Body of pancreas (tissue), 4 donors: ENCODE measurements around the gene ARF4.

ENCODE experiments used
- POLR2A ChIP-seq, 3 donors: fragments of 450-650 bp; IDR thresholded peaks; one replicate each; pipeline ENCODE4 v1.6.1; 2016; ENCODE audit warnings: antibody characterized with exemption in 3 of 3, mild to moderate bottlenecking in 2 of 3
- TF ChIP-seq, protein P1 (sequence below), 7 experiments: fragments of 450-650 bp in 4 of 7; fragments of 200-600 bp in 3 of 7; sonication (generic) in 3 of 7; IDR thresholded peaks; one replicate each; pipeline ENCODE4 v1.5.1; 2016 to 2019; ENCODE audit warnings: antibody characterized with exemption in 7 of 7

DNA sequence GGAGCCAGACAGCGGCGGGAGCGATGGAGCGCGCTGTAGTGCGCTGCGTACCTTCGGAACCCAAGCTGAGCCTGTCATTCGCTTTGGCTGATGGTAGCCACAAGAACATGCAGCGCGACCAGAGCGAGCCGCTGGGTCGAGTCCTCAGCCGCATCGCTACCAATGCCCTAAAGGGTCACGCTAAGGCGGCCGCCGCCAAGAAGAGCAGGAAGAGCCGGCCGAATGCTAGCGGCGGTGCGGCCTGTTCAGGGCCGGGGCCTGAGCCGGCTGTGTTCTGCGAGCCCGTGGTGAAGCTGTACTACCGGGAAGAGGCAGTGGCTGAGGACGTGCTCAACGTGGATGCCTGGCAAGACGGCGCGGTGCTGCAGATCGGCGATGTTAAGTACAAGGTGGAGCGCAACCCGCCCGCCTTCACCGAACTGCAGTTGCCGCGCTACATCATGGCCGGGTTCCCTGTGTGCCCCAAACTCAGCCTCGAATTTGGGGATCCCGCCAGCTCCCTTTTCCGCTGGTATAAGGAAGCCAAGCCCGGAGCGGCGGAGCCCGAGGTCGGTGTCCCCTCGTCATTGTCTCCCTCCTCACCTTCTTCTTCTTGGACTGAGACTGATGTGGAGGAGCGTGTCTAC, 40.6 kb downstream of the ARF4 start:
- TF ChIP-seq, protein P1, sequence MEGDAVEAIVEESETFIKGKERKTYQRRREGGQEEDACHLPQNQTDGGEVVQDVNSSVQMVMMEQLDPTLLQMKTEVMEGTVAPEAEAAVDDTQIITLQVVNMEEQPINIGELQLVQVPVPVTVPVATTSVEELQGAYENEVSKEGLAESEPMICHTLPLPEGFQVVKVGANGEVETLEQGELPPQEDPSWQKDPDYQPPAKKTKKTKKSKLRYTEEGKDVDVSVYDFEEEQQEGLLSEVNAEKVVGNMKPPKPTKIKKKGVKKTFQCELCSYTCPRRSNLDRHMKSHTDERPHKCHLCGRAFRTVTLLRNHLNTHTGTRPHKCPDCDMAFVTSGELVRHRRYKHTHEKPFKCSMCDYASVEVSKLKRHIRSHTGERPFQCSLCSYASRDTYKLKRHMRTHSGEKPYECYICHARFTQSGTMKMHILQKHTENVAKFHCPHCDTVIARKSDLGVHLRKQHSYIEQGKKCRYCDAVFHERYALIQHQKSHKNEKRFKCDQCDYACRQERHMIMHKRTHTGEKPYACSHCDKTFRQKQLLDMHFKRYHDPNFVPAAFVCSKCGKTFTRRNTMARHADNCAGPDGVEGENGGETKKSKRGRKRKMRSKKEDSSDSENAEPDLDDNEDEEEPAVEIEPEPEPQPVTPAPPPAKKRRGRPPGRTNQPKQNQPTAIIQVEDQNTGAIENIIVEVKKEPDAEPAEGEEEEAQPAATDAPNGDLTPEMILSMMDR (IDR thresholded peaks at IDR 0.05) = no peak
- TF ChIP-seq POLR2A (IDR thresholded peaks at IDR 0.05) = no peak
